Astrocyte of the spinal cord (primary cell): ENCODE data around the gene RLBP1.

Experiments
- DNase-seq: peaks from one replicate; pipeline ENCODE4 v3.0.0; 2011; ENCODE audit warnings: low read depth, low spot score
- H3K4me3 ChIP-seq: 2 replicates; pipeline ENCODE4 v1.5.1; 2011; ENCODE audit warnings: low read depth, mild to moderate bottlenecking, low read length, moderate library complexity
- CTCF ChIP-seq: IDR thresholded peaks from 2 replicates; pipeline ENCODE4 v1.5.1; 2012; ENCODE audit warnings: low read depth, mild to moderate bottlenecking, low read length, inconsistent platforms
- in situ Hi-C: cut with HindIII; loops from 2 replicates; pipeline ENCODE4 v1.10.0; 2017; ENCODE audit warnings: low sequenced_read_pairs

The RLBP1 gene

DNA sequence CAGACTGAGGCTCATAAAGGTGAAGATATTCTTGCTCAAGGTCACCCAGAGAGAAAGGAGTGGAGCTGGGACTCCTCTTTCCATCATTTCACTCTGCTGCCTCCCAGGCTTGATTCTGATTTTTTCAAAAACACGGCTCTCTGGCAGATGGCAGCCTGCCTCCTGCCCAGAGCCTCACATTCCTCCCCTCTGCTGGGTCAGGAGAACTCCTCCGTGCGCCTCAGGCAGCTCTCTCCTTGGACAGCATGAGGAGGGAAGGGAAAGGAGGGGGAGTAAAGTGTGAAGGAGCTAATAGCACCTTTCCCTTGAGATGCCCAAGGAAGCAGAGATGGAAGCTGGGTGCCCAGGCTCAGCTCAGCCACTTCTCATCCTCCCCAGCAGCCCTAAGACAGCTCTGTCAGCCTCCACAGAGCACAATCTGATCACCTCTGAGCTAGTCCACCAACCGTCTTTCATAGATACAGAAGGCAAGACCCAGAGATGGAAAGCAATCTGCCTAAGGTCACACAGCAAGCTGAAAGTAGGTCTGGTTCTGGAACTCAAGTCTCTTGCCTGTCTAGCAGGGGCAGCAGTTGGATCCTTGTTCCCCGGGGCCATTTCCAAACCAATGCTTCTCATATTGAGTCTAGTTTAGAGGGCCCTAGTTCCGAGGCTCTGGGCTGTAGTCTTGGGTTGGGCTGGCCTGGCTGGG, 3.5 kb downstream of the RLBP1 start:
- TF ChIP-seq CTCF = no peak
- no peak overlapping the region for H3K4me3 ChIP-seq
- in situ Hi-C loops = no loop called here
- DNase-seq = no peak

- no peak for TF ChIP-seq CTCF
- in situ Hi-C loops = no loop called here
- DNase-seq = no peak
- no peak overlapping the region for H3K4me3 ChIP-seq
Observed at GRCh38 chr15:89217031-89217430, 4.3 kb downstream of the RLBP1 start.

GRCh38 chr15:89215627-89216026, 5.8 kb downstream of the RLBP1 start:
- no peak for DNase-seq
- in situ Hi-C loops = no loop called here
- no peak for TF ChIP-seq CTCF
- H3K4me3 ChIP-seq = no peak overlapping the region

DNA sequence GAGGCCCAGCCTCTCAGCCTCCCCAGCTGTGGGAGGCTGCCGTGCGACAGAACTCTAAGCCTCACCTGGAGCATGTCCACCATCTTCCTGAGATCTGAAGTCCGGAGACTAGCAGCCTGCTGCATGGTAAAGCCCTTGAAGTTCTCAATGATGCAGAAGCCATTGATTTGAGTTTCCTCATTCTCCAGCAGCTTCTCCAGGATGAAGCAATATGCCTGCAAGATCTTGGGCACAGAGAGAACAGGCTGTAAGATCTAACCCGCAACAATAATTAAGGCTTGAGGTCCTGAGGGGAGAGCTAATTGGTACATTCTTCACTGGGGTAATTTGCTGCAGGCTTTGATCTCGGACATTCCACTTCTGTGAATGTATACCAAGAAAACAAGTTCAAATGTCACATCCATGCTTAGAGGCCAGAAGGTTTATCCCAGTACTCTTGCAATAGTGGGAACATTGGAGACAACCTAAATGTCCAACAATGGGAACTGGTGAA, 9.7 kb downstream of the RLBP1 start:
- in situ Hi-C loops = no loop called here
- no peak for DNase-seq
- no peak overlapping the region for H3K4me3 ChIP-seq
- TF ChIP-seq CTCF = no peak

- no peak for TF ChIP-seq CTCF
- no peak for DNase-seq
- H3K4me3 ChIP-seq = no peak overlapping the region
- in situ Hi-C loops = no loop called here
Observed at GRCh38 chr15:89209057-89209456, 12.3 kb downstream of the RLBP1 start.

DNA sequence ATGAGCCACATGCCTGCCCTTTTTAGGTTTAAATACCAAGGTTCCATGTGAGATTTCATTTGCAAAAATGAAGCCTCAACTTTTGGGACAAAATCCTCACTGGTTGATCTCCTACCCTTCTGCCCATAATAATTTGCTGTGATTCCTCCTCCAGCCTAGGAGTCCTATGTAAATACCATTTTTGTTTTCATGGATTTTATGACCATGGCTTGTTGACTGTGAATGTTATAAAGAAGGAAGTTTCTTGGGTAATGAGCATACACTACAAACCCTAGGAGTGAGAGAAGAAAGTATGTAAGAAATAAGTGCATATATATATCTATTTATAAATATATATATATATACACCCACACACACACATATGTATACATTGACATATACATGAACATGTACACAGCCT, 13.1 kb downstream of the RLBP1 start:
- DNase-seq = no peak
- no peak overlapping the region for H3K4me3 ChIP-seq
- in situ Hi-C loops = no loop called here
- no peak for TF ChIP-seq CTCF
